ENCODE data around the gene ADAMTS5.

Gene ADAMTS5

DNA sequence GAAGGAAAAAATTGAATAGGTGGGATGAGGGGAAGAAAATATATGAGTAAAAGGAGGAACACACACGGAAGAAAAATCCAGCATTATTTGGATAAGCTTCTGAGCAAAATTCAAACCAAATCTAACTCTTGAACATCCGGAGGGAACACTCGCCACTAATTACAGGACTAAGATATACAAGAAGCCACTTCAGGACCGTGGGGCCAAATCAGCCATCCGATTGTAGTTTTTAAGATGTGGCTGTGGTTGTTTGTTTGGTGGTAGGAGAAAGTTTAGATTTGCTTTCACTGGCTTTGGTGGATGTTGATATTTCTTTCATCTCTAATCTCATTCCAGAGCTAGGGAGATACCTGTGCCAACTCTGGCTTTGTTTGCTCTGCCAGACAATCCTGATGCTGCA lies 78.0 kb downstream of the ADAMTS5 start:
- FAIRE-seq = no peak
- DNase-seq (ENCODE audit: insufficient read length, low spot score) = no peak
- TF ChIP-seq, protein P1, sequence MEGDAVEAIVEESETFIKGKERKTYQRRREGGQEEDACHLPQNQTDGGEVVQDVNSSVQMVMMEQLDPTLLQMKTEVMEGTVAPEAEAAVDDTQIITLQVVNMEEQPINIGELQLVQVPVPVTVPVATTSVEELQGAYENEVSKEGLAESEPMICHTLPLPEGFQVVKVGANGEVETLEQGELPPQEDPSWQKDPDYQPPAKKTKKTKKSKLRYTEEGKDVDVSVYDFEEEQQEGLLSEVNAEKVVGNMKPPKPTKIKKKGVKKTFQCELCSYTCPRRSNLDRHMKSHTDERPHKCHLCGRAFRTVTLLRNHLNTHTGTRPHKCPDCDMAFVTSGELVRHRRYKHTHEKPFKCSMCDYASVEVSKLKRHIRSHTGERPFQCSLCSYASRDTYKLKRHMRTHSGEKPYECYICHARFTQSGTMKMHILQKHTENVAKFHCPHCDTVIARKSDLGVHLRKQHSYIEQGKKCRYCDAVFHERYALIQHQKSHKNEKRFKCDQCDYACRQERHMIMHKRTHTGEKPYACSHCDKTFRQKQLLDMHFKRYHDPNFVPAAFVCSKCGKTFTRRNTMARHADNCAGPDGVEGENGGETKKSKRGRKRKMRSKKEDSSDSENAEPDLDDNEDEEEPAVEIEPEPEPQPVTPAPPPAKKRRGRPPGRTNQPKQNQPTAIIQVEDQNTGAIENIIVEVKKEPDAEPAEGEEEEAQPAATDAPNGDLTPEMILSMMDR (IDR thresholded peaks at IDR 0.05; ENCODE audit: insufficient read depth, missing control alignments) = no peak

DNA sequence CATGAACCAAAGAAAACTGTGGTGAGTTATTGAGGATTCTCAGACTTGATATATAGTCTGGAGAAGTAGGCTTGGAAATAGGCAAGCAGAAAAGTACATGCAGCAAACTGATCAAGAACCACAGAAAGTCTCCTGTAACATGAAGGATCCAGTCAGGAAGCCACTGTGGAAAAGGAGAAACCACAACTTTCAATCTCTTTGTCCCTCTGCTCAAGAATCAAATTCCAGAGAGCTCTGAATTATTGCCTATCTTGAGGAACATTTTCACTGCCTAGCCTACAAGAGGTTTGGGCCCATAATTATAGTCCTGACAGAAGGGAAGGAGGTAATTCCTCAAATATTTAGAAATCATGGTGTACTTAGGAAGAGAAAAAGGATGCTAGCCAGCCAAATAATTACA lies 78.6 kb downstream of the ADAMTS5 start:
- TF ChIP-seq, protein P1 (IDR thresholded peaks at IDR 0.05; ENCODE audit: insufficient read depth, missing control alignments) = no peak
- DNase-seq (ENCODE audit: insufficient read length, low spot score) (no peak), FAIRE-seq (no peak)

DNA sequence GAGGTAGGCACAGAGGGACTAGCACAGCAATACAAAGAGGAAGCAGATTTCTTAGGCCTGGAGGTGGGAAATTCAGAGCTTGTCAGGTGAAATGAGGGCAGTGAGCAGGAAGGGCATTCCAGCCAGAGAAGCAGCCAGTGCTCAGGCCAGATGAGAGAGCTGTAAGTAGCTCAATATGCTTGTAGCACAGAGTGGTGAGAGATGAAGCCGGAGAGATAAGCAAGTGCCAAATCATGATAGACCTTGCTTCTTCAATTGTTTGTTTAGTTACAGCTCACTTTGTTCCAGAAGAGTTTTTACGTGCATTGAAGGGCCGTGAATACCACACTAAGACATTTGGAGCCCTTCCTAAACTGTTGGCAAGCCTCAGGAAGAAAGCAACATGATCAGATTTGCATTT lies 79.6 kb downstream of the ADAMTS5 start:
- DNase-seq (ENCODE audit: insufficient read length, low spot score) = no peak
- TF ChIP-seq, protein P1 (IDR thresholded peaks at IDR 0.05; ENCODE audit: insufficient read depth, missing control alignments) = no peak
- FAIRE-seq = no peak

DNA sequence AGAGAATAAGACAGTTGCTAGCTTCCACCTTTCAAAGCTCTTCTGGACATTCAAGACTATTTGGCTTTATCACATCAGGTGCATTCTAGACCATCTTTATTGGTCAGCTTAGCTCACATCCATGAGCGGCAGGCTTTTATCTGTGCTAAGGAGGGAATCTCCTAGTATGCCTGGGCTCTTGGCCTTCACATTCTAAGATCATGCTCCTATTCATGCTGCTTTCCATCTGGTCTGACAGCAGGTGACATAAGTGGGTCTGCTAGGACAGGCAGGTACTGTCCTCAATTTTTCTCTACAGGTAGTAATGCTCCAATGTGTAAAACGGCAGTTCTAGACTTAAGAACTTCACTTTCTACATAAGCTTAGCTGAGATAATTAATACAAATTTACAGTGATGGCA lies 82.5 kb downstream of the ADAMTS5 start:
- FAIRE-seq (no peak), DNase-seq (ENCODE audit: insufficient read length, low spot score) (no peak)
- TF ChIP-seq, protein P1 (IDR thresholded peaks at IDR 0.05; ENCODE audit: insufficient read depth, missing control alignments) = no peak

DNA sequence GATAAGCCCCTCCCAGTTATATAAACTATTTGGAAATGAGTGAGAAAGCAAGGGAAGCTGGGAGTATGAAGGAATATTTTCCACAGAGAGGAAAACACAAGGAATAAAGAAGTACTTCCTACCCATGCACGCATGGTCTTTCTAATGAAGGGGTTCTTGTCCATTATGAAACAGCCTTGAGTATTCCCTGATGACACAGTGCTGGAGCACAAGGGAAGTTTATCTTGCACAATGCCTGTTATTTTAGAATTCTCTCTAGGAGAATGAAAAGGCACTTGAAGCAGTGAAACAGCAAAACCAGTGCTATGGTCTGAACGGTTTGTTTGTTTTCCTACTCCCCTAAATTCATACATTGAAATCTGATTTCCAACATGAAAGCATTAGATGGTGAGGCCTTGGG lies 83.1 kb downstream of the ADAMTS5 start:
- FAIRE-seq = no peak
- no peak for DNase-seq (ENCODE audit: insufficient read length, low spot score)
- TF ChIP-seq, protein P1 (IDR thresholded peaks at IDR 0.05; ENCODE audit: insufficient read depth, missing control alignments) = no peak

DNA sequence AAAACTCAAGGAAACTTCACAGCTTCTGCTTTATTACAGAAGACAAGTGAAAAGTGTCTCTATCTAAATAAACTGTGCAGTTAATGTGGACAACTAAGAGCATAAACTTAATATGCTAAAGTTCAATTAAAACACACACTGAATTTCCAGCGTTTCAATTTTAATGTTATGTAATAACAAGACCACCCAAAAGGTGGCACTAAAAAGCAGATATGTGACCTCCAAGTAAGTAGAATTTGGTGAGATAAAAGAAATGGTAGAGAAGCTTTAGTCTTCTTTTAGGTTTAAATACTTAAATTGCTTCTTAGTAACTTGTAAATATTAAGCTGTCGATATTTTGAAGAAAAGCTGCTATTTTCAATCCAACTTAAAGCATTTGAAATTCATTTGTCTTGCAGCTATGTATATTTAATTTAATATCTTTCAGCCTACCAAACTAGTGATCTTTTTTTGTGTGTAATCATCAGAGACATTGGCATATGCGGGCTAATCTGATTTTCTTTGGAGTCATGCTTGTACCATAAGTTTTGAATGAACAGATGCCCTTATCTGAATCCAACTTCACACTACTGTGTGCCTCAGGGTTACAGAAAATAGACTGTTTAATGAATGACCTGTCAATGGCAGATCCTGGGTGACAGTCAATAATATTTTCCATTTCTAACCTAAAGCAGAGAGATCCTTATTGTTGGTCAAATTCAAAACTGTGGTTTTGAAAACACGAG lies 85.2 kb downstream of the ADAMTS5 start:
- TF ChIP-seq, protein P1 (IDR thresholded peaks at IDR 0.05; ENCODE audit: insufficient read depth, missing control alignments) = peak; percentile 53
- DNase-seq (ENCODE audit: insufficient read length, low spot score) = no peak

DNA sequence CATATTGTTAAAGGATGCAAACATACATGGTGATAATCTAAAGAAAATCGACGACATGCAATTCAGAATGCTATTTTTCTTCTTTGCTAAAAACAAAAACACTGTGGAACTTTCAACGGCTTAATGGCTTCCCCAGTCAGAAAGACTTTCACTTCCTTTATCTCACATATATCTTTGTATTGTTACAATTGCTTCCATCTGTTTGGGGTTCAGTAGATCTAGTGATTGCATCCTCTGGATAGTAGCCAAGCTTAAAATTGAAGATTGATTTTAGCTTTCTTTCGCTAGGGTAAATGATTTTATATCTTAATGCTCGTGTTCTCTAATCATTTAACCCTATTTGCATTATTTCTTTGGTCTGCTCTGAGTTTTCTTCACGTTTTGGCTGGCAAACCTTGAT lies 89.9 kb downstream of the ADAMTS5 start:
- DNase-seq (ENCODE audit: insufficient read length, low spot score) (no peak), FAIRE-seq (no peak)
- TF ChIP-seq, protein P1 (IDR thresholded peaks at IDR 0.05; ENCODE audit: insufficient read depth, missing control alignments) = no peak

More for the DNA sequence above, 85.2 kb downstream of the ADAMTS5 start:
- FAIRE-seq = no peak

All from D721Med (cell line).